GM06990 (cell line): ENCODE data around the gene POLD2.

Experiments
- DNase-seq: peaks from one replicate; pipeline ENCODE4 v3.0.0-alpha.2; 2011; ENCODE audit not compliant: insufficient read length; ENCODE audit errors: extremely low read depth
- H3K27me3 ChIP-seq: replicated peaks from 2 replicates; pipeline ENCODE4 v1.6.0; 2011; ENCODE audit warnings: low read length; ENCODE audit not compliant: control insufficient read depth, insufficient read depth
- H3K36me3 ChIP-seq: 2 replicates; pipeline ENCODE4 v1.5.1; 2011; ENCODE audit warnings: low read length; ENCODE audit not compliant: control insufficient read depth, insufficient read depth
- H3K4me3 ChIP-seq: replicated peaks from 2 replicates; pipeline ENCODE4 v1.5.1; 2011; ENCODE audit warnings: low read depth, mild to moderate bottlenecking, control low read depth, low read length
- TF ChIP-seq, protein P1 (sequence below): IDR thresholded peaks from 2 replicates; pipeline ENCODE4 v1.5.1; 2011; ENCODE audit warnings: low read length, control low read depth, mild to moderate bottlenecking, inconsistent platforms; ENCODE audit not compliant: insufficient read depth, poor library complexity, severe bottlenecking

POLD2 gene

DNA sequence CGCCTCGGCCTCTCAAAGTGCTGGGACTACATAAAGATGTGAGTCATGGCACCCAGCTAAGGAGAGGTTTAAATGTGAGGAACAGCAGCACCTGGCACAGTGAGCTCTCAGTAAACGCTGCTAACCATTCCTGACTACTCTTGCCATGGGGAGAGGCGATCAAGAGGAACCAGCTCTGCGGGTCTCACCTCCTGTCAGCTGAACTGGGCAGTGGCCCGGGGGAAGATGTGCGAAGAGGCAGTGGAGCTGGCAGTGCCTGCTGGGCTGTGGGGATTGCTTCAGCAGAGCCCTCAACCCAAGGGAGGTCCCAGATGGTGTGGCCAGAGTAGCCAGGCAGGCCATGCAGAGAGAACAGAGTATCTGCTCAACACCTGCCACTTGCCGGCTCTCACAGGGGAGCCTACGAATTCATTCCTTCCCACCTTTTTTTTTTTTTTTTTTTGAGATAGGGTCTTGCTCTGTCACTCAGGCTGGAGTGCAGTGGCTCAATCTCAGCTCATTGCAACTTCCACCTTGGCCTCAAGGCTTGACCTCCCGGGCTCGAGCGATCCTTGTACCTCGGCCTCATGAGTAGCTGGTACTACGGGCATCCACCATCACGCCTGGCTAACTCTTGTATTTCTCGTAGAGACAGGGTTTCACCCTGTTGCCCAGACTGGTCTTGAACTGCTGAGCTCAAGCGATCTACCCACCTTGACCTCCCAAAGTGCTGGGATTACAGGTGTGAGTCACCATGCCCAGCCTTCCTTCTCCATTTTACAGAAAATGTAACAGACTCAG, 47.9 kb downstream of the POLD2 start:
- no peak overlapping the region for H3K4me3 ChIP-seq
- peaks cover 53% of the 10 kb centered on the region for H3K36me3 ChIP-seq
- no peaks in the 10 kb centered on the region for H3K27me3 ChIP-seq
- no peak for DNase-seq
- TF ChIP-seq, protein P1, sequence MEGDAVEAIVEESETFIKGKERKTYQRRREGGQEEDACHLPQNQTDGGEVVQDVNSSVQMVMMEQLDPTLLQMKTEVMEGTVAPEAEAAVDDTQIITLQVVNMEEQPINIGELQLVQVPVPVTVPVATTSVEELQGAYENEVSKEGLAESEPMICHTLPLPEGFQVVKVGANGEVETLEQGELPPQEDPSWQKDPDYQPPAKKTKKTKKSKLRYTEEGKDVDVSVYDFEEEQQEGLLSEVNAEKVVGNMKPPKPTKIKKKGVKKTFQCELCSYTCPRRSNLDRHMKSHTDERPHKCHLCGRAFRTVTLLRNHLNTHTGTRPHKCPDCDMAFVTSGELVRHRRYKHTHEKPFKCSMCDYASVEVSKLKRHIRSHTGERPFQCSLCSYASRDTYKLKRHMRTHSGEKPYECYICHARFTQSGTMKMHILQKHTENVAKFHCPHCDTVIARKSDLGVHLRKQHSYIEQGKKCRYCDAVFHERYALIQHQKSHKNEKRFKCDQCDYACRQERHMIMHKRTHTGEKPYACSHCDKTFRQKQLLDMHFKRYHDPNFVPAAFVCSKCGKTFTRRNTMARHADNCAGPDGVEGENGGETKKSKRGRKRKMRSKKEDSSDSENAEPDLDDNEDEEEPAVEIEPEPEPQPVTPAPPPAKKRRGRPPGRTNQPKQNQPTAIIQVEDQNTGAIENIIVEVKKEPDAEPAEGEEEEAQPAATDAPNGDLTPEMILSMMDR = no peak

- TF ChIP-seq, protein P1 = no peak
- peak overlapping the region; percentile 17 for H3K4me3 ChIP-seq
- H3K27me3 ChIP-seq = no peaks in the 10 kb centered on the region
- H3K36me3 ChIP-seq = peaks cover 41% of the 10 kb centered on the region
- DNase-seq = no peak
Observed at GRCh38 chr7:44074349-44074695, 49.0 kb downstream of the POLD2 start.

DNA sequence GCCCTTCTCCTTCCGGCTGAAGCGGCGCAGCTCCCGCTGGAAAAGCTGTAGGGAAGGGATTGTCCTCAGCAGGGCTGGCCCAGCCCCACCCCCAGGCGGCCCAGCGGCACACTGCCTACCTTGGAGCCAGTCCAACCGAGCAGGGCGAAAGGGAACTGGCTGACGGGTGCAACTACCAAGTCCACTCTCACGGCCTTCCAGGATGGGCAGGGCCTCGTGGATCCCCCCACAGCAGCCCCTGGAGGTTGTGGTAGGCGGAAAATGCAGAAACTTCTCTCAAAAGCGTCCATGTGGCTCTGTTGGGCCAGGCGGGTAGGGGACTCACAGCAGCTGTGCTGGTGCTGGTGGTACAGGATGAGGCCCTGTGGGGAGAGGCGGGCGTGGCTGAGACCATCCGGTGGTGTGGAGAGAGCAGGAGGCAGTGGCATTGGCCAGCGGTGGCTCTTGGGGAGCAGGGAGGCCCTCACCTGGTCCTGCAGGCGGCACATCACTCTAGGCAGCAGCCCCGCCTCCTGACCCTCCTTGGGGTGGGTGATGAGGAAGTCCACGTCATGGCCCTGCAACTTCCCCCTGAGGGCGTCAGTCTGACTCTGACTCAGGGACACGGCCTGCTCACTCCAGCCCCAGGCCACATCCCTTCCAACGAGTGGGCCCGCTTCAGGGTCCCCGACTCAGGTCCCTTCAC, 49.5 kb downstream of the POLD2 start:
- H3K27me3 ChIP-seq = no peaks in the 10 kb centered on the region
- H3K4me3 ChIP-seq = peak overlapping the region; percentile 17
- peaks cover 38% of the 10 kb centered on the region for H3K36me3 ChIP-seq
- TF ChIP-seq, protein P1 = no peak
- peak; percentile 49 for DNase-seq

- TF ChIP-seq, protein P1 = peak; percentile 56
- Histone ChIP-seq H3K36me3 (peaks cover 29% of the 10 kb centered on the region), H3K4me3 (no peak overlapping the region), H3K27me3 (no peaks in the 10 kb centered on the region)
- no peak for DNase-seq
Observed at GRCh38 chr7:44072364-44073231, 50.8 kb downstream of the POLD2 start.

- TF ChIP-seq, protein P1 = no peak
- Histone ChIP-seq H3K36me3 (peaks cover 27% of the 10 kb centered on the region), H3K4me3 (no peak overlapping the region), H3K27me3 (no peaks in the 10 kb centered on the region)
- no peak for DNase-seq
Observed at GRCh38 chr7:44071726-44072363, 51.5 kb downstream of the POLD2 start.
